KMS-11 (cell line): ENCODE results near the gene PRSS27.
"Not testable (repeated sequence)": the region's sequence is repeated elsewhere in the genome, so short reads cannot be mapped to it uniquely, and the experiment has no call there.

ENCODE experiments used
- H2AFZ ChIP-seq: fragments of 200-600 bp; sonication (generic); 2 replicates; pipeline ENCODE4 v1.6.1; 2016; ENCODE audit warnings: antibody characterized with exemption, mixed run types, low read depth
- H3K27ac ChIP-seq: fragments of 200-600 bp; sonication (generic); 2 replicates; pipeline ENCODE4 v1.6.1; 2016; ENCODE audit warnings: mild to moderate bottlenecking, mixed run types
- H3K27me3 ChIP-seq: fragments of 200-600 bp; sonication (generic); 2 replicates; pipeline ENCODE4 v1.6.1; 2017; ENCODE audit warnings: mild to moderate bottlenecking, low read depth, mixed run types, moderate library complexity; ENCODE audit not compliant: insufficient read depth
- H3K36me3 ChIP-seq: fragments of 200-600 bp; sonication (generic); 2 replicates; pipeline ENCODE4 v1.6.1; 2017; ENCODE audit warnings: mild to moderate bottlenecking, mixed run types; ENCODE audit not compliant: insufficient read depth
- H3K4me1 ChIP-seq: fragments of 200-600 bp; sonication (generic); 2 replicates; pipeline ENCODE4 v1.6.1; 2016; ENCODE audit warnings: mild to moderate bottlenecking, low read depth, mixed run types; ENCODE audit not compliant: poor library complexity, severe bottlenecking
- H3K4me2 ChIP-seq: fragments of 200-600 bp; sonication (generic); 2 replicates; pipeline ENCODE4 v1.7.0; 2016; ENCODE audit warnings: mild to moderate bottlenecking, mixed run types
- H3K4me3 ChIP-seq: fragments of 200-600 bp; sonication (generic); IDR thresholded peaks from 2 replicates; pipeline ENCODE4 v1.6.1; 2017; ENCODE audit warnings: low read depth, low read length, mixed read lengths; ENCODE audit not compliant: insufficient read depth
- H3K79me2 ChIP-seq: fragments of 200-600 bp; sonication (generic); 2 replicates; pipeline ENCODE4 v1.6.1; 2016; ENCODE audit warnings: low read depth, mixed run types; ENCODE audit not compliant: insufficient read depth
- H3K9ac ChIP-seq: fragments of 200-600 bp; sonication (generic); 2 replicates; pipeline ENCODE4 v1.6.1; 2016; ENCODE audit warnings: mild to moderate bottlenecking, mixed run types
- H4K20me1 ChIP-seq: fragments of 200-600 bp; sonication (generic); 2 replicates; pipeline ENCODE4 v1.6.1; 2016; ENCODE audit warnings: mild to moderate bottlenecking, mixed run types; ENCODE audit not compliant: insufficient read depth
- TF ChIP-seq, protein P1 (sequence below): fragments of 200-600 bp; sonication (generic); conservative IDR thresholded peaks from 2 replicates; pipeline ENCODE4 v1.6.1; 2017; ENCODE audit warnings: low read depth, mild to moderate bottlenecking, antibody characterized with exemption, low read length, moderate library complexity, mixed read lengths

PRSS27 gene

DNA sequence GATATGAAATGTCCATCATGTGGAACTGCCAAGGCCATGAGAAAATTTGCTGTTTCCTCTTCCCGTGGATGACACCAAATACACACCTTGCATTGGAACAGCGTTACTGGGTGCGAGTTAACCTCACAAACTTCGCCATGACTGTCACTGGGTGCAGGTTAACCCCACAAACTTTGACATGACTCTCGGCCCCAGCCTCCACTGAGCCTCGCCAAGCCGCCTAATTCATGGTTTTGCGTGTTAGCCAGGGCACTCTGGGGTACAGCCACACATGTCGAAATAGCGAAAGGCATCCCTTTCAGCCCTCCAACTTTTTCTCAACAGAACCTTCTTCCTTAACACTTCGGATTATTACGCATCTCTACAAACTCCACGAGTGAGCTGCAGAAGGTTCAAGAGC is 48.3 kb downstream of the PRSS27 start:
- Histone ChIP-seq H3K4me3 (no peak overlapping the region), H3K27me3 (no peaks in the 10 kb centered on the region), H3K36me3 (no peaks in the 10 kb centered on the region), H2AFZ (no peak overlapping the region), H3K9ac (no peak overlapping the region), H3K27ac (no peak overlapping the region), H3K4me1 (peaks cover 17% of the 10 kb centered on the region), H3K79me2 (peaks cover 12% of the 10 kb centered on the region; the same call in 1 of the 2 replicates), H4K20me1 (no peaks in the 10 kb centered on the region), H3K4me2 (peak overlapping the region; percentile 49; the same call in 1 of the 2 replicates)
- TF ChIP-seq, protein P1, sequence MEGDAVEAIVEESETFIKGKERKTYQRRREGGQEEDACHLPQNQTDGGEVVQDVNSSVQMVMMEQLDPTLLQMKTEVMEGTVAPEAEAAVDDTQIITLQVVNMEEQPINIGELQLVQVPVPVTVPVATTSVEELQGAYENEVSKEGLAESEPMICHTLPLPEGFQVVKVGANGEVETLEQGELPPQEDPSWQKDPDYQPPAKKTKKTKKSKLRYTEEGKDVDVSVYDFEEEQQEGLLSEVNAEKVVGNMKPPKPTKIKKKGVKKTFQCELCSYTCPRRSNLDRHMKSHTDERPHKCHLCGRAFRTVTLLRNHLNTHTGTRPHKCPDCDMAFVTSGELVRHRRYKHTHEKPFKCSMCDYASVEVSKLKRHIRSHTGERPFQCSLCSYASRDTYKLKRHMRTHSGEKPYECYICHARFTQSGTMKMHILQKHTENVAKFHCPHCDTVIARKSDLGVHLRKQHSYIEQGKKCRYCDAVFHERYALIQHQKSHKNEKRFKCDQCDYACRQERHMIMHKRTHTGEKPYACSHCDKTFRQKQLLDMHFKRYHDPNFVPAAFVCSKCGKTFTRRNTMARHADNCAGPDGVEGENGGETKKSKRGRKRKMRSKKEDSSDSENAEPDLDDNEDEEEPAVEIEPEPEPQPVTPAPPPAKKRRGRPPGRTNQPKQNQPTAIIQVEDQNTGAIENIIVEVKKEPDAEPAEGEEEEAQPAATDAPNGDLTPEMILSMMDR: no peak

DNA sequence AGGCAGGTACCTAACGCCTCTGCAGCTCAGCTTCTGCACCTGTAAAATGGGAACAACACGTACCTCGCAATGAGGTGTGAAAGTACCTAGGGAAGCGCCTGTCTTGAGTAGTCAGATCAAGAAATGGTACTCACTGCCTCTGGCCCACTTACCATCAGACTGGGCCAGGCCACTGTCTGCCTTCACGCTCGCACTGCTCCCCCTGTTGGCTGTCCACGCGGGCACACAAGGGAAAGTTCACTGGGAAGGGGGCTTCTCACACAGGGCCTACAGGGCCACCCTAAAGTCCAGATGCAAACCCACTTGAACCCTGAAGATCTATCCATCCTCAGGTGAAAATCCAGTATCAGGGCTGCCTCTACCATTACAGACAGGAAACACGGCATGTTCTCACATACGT is 48.8 kb downstream of the PRSS27 start:
- not testable (repeated sequence) for H3K27ac ChIP-seq

DNA sequence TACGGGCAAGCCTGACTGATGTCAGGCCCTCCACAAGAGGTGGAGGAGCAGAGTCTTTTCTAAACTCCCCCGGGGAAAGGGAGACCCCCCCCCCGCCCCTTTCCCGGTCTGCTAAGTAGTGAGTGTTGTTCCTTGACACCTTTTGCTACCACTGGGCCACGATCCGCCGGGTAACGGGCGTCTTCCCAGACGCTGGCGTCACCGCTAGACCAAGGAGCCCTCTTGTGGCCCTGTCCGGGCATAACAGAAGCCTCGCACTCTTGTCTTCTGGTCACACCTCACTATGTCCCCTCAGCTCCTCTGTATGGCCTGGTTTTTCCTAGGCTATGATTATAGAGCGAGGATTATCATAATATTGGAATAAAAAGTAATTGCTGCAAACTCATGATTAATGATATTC is 50.0 kb downstream of the PRSS27 start:
- H3K27me3 ChIP-seq, H3K9ac ChIP-seq, H3K4me3 ChIP-seq, H4K20me1 ChIP-seq, H2AFZ ChIP-seq, H3K36me3 ChIP-seq, H3K4me2 ChIP-seq, H3K27ac ChIP-seq: not testable (repeated sequence)
- Histone ChIP-seq H3K79me2 (peaks cover 12% of the 10 kb centered on the region; the same call in 1 of the 2 replicates), H3K4me1 (peaks cover 17% of the 10 kb centered on the region)

More for the DNA sequence above, 48.8 kb downstream of the PRSS27 start:
- H3K9ac ChIP-seq, H3K4me3 ChIP-seq, H3K36me3 ChIP-seq, H2AFZ ChIP-seq, H3K4me2 ChIP-seq, H3K27me3 ChIP-seq, H4K20me1 ChIP-seq: not testable (repeated sequence)
- peaks cover 17% of the 10 kb centered on the region for H3K4me1 ChIP-seq
- H3K79me2 ChIP-seq: peaks cover 12% of the 10 kb centered on the region; the same call in 1 of the 2 replicates

DNA sequence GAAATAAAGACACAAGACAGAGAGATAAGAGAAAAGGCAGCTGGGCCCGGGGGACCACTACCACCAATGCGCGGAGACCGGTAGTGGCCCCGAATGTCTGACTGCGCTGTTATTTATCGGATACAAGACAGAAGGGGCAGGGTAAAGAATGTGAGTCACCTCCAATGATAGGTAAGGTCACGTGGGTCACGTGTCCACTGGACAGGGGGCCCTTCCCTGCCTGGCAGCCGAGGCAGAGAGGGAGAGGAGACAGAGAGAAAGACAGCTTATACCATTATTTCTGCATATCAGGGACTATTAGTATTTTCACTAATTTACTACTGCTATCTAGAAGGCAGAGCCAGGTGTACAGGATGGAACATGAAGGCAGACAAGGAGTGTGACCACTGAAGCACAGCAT is 50.4 kb downstream of the PRSS27 start:
- H3K27me3 ChIP-seq, H3K4me2 ChIP-seq, H3K27ac ChIP-seq, H3K4me3 ChIP-seq, H3K36me3 ChIP-seq, H3K9ac ChIP-seq, H2AFZ ChIP-seq, H4K20me1 ChIP-seq: not testable (repeated sequence)
- H3K4me1 ChIP-seq: peaks cover 17% of the 10 kb centered on the region
- peaks cover 12% of the 10 kb centered on the region; the same call in 1 of the 2 replicates for H3K79me2 ChIP-seq

DNA sequence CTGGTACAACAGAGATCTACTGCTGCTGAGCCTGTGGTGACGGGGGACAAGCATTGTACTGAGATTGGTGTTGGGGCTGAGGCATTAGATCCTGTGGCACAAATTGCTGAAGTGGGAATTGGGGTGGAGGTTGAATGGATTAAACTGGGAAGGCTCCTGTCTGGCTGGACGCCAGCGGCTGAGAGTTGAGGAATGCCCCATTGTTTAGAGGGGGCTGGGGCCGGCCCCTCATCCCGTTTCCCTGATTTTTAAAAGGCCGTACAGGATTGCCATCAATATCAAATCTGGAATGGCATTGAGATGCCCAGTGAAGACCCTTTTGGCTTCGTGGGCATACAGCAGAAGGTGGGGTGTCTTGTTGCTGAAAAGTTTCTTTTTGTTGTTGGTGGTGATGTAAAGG is 53.4 kb downstream of the PRSS27 start:
- not testable (repeated sequence) for H3K4me1 ChIP-seq, H3K36me3 ChIP-seq, H3K27ac ChIP-seq, H4K20me1 ChIP-seq, H3K27me3 ChIP-seq, H3K4me3 ChIP-seq, H3K4me2 ChIP-seq, H3K79me2 ChIP-seq, H3K9ac ChIP-seq, H2AFZ ChIP-seq

DNA sequence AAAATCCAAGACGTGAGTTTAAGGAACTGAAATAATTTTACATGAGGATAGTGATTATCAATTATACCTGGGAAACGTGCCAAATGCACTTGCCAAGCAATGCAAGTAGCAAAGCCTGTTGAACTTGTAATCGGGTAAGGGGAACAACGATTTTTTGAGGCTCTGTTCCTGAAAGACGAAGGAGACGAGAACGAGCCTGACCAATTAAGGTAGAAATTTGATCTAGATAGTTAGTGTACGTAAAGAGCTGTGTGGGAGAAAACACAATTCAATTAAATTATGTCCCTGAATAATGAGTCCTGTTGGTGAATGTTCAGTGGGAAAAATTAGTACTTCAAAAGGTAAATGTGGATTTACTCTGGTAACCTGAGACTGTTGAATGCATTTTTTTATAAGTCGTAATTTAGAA is 55.4 kb downstream of the PRSS27 start:
- Histone ChIP-seq H3K9ac (no peak overlapping the region), H3K4me2 (no peak overlapping the region)
- TF ChIP-seq, protein P1: no peak

More for the DNA sequence above, 55.4 kb downstream of the PRSS27 start:
- no peak overlapping the region for H3K4me3 ChIP-seq
- H4K20me1 ChIP-seq: no peaks in the 10 kb centered on the region
- no peaks in the 10 kb centered on the region for H3K4me1 ChIP-seq
- no peak overlapping the region for H3K27ac ChIP-seq
- H3K79me2 ChIP-seq: no peaks in the 10 kb centered on the region
- no peak overlapping the region for H2AFZ ChIP-seq
- no peaks in the 10 kb centered on the region for H3K36me3 ChIP-seq
- H3K27me3 ChIP-seq: no peaks in the 10 kb centered on the region
